MCF 10A (cell line): ENCODE results near the gene BRINP3. TPM values are rescaled to one million over a fixed set of nuclear protein-coding genes. Genes with fewer than 3 reads are reported as not detected.

ENCODE experiments used
- BruUV-seq: library from RNA; stranded (reverse); fragments of 400-500 nt; replicated peaks from 2 replicates; lab custom pipeline; 2021; lab: Mats Ljungman, UMichigan
- CTCF ChIA-PET: fragments of 300-600 bp; sonication (Branson Sonifier 250); formaldehyde crosslinking; extraction: SDS; loops from one replicate; lab custom pipeline; 2021; ENCODE audit warnings: antibody characterized with exemption, inconsistent platforms; lab: Yijun Ruan, JAX
- POLR2A ChIA-PET: fragments of 300-600, 350-650 bp; sonication (Branson Sonifier 250); formaldehyde crosslinking; extraction: SDS; loops from one replicate; lab custom pipeline; 2020; ENCODE audit warnings: antibody characterized with exemption, inconsistent platforms; lab: Yijun Ruan, JAX
- DNase-seq: peaks from one replicate; pipeline ENCODE4 v3.0.0-alpha.2; 2018; ENCODE audit not compliant: unreplicated experiment
- H3K27ac Mint-ChIP-seq: one replicate; pipeline ENCODE4 v1.8.0; 2022; ENCODE audit warnings: mild to moderate bottlenecking, low read depth, mixed read lengths; ENCODE audit not compliant: unreplicated experiment
- H3K27me3 Mint-ChIP-seq: one replicate; pipeline ENCODE4 v1.8.0; 2022; ENCODE audit warnings: mixed read lengths; ENCODE audit not compliant: insufficient read depth, unreplicated experiment
- H3K36me3 Mint-ChIP-seq: one replicate; pipeline ENCODE4 v1.8.0; 2022; ENCODE audit warnings: mild to moderate bottlenecking, moderate library complexity, mixed read lengths; ENCODE audit not compliant: insufficient read depth, unreplicated experiment
- H3K4me1 Mint-ChIP-seq: one replicate; pipeline ENCODE4 v1.8.0; 2022; ENCODE audit warnings: mixed read lengths; ENCODE audit not compliant: insufficient read depth, unreplicated experiment
- H3K4me3 Mint-ChIP-seq: one replicate; pipeline ENCODE4 v1.8.0; 2022; ENCODE audit warnings: mild to moderate bottlenecking, moderate library complexity, mixed read lengths; ENCODE audit not compliant: unreplicated experiment
- H3K9me3 Mint-ChIP-seq: one replicate; pipeline ENCODE4 v1.8.0; 2022; ENCODE audit warnings: mixed read lengths; ENCODE audit not compliant: unreplicated experiment
- CTCF ChIP-seq: fragments of 200-600 bp; IDR thresholded peaks from one replicate; pipeline ENCODE4 v1.8.0; 2022; ENCODE audit warnings: antibody characterized with exemption, mild to moderate bottlenecking; ENCODE audit not compliant: unreplicated experiment
- intact Hi-C: fragments of 100-400 bp; cut with micrococcal nuclease; formaldehyde crosslinking; loops from 2 replicates; pipeline ENCODE4 v1.14.1; 2022
- total RNA-seq: library from RNA; stranded (reverse); gene quantifications from 2 replicates; pipeline ENCODE4 v1.2.3, GENCODE V29; 2022

Gene BRINP3
- total RNA-seq, 1 experiment from 2014 or later = 0.26 TPM

- H3K27me3 Mint-ChIP-seq = no peaks in the 10 kb centered on the region
- peak overlapping the region; percentile 24 for H3K27ac Mint-ChIP-seq
- TF ChIP-seq CTCF = no peak
- H3K4me3 Mint-ChIP-seq = no peak overlapping the region
- intact Hi-C loops = no loop called here
- no peak for DNase-seq
- BruUV-seq = no TSS peak
- ChIA-PET CTCF (interaction anchor here (0.6 kb wide), 1 partner anchor 10 kb away, joined by 3 read pairs; no protein-coding TSS in a partner anchor), POLR2A (interaction anchor here (0.6 kb wide), 1 partner anchor 82 kb away, joined by 3 read pairs; no protein-coding TSS in a partner anchor)
- peaks cover 6% of the 10 kb centered on the region for H3K4me1 Mint-ChIP-seq
- H3K36me3 Mint-ChIP-seq = no peaks in the 10 kb centered on the region
- peaks cover 8% of the 10 kb centered on the region for H3K9me3 Mint-ChIP-seq
Observed at GRCh38 chr1:190138702-190139101, 339.0 kb downstream of the BRINP3 start.

DNA sequence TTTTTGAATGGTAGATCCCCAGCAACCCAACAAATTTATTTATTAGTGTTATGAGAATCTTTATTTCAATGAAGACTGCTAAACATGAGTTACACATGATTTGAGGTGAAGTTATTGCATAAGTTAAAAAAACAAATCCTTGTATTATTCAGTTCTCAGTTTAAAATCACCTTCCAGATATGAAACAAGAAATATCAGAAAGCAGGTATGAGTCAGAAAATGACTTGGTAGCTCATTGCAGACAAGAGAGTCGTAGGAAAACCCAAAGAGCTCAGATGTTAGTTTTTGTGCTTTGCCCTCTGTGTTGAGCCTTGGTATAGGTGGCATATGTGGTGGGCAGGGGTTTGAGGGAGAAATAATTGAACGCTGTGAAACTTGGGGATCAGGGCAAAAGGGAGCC, 339.4 kb downstream of the BRINP3 start:
- peak; percentile 18 for DNase-seq
- Mint-ChIP-seq H3K27me3 (no peaks in the 10 kb centered on the region), H3K27ac (peak overlapping the region; percentile 24), H3K4me3 (no peak overlapping the region), H3K4me1 (peaks cover 6% of the 10 kb centered on the region), H3K9me3 (peaks cover 8% of the 10 kb centered on the region), H3K36me3 (no peaks in the 10 kb centered on the region)
- POLR2A ChIA-PET = interaction anchor here (0.6 kb wide), 1 partner anchor 83 kb away, joined by 3 read pairs; no protein-coding TSS in a partner anchor
- intact Hi-C loops = no loop called here
- CTCF ChIA-PET = interaction anchor here (0.6 kb wide), 1 partner anchor 11 kb away, joined by 3 read pairs; no protein-coding TSS in a partner anchor
- no TSS peak for BruUV-seq
- TF ChIP-seq CTCF = no peak

DNA sequence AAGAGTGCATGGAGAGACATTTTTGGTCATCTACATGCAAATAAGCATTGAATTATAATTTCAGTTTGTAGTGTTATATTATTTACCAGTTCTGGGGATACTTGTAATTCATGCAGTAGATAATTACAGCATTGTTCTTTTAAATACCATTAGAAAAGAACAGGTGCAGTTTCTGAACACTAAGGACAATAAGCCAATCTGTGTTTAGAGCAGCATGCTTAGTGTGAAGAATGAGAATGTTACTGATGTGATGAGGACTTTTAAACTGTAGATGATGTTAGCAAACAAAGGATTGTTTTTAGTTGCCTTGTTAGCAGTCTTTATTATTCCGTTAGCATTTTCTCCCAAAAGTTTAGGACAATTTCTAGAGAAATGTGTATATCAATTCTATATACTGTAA, 348.3 kb downstream of the BRINP3 start:
- no peak for TF ChIP-seq CTCF
- Mint-ChIP-seq H3K36me3 (no peaks in the 10 kb centered on the region), H3K4me1 (no peaks in the 10 kb centered on the region), H3K9me3 (no peaks in the 10 kb centered on the region), H3K27ac (no peak overlapping the region), H3K4me3 (no peak overlapping the region), H3K27me3 (no peaks in the 10 kb centered on the region)
- intact Hi-C loops = no loop called here
- no peak for DNase-seq
- POLR2A ChIA-PET = no interaction called here
- CTCF ChIA-PET = no interaction called here
- no TSS peak for BruUV-seq

DNA sequence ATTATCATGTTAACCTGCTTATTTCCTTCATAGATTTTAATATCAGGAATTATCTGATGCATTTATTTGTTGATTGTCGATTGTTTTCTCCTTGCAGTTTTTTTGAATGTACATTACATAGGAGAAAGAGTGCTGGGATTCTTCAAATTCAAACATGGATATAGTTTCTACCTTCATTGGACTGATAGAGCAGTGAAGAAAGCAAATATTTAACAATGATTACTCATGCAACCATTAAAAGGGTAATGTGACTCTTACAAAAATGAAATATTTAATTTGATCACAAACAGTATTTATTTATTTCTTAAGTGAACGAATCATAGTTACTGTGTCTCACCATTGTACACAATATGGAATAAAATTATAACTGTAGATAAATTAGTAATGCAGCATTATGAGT, 350.9 kb downstream of the BRINP3 start:
- no peaks in the 10 kb centered on the region for H3K9me3 Mint-ChIP-seq
- no peak overlapping the region for H3K27ac Mint-ChIP-seq
- no peak overlapping the region for H3K4me3 Mint-ChIP-seq
- ChIA-PET CTCF (interaction anchor here (0.5 kb wide), 1 partner anchor 10 kb away, joined by 5 read pairs; no protein-coding TSS in a partner anchor), POLR2A (no interaction called here)
- BruUV-seq = no TSS peak
- no peaks in the 10 kb centered on the region for H3K36me3 Mint-ChIP-seq
- intact Hi-C loops = no loop called here
- no peak for DNase-seq
- no peaks in the 10 kb centered on the region for H3K4me1 Mint-ChIP-seq
- no peak for TF ChIP-seq CTCF
- no peaks in the 10 kb centered on the region for H3K27me3 Mint-ChIP-seq
